OCI-M2 (cell line): Measurements from ENCODE around the gene CCR1.
"Not testable (repeated sequence)": the region's sequence is repeated elsewhere in the genome, so short reads cannot be mapped to it uniquely, and the experiment has no call there.

Experiments
- DNase-seq: peaks from one replicate; lab custom pipeline; 2025; ENCODE audit not compliant: unreplicated experiment; lab: John Stamatoyannopoulos, UW

CCR1 gene

GRCh38 chr3:46213201-46213600 is 5.1 kb upstream of the CCR1 start:
- DNase-seq: no peak

DNA sequence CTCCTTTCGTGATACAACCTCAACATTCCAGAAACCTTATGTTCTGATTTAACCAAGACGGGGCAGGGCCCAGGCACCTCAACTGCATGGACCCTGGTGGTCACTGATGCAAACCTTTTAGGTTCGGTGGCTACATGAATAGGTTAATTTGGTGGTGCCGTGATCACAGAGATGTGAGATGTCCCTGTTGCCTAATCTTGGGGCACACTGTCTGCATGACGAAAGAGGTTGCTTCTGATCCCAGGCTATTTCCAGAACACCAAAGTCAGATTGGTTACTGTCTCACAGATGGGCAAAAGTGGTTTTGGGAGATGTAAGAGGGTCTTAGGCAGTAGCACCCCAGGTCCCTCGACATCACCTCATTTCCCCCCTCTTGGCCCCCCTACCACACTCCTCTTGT is 4.0 kb upstream of the CCR1 start:
- DNase-seq: no peak

GRCh38 chr3:46209746-46210470 is 1.8 kb upstream of the CCR1 start:
- no peak for DNase-seq

GRCh38 chr3:46209053-46209452 is 940 bp upstream of the CCR1 start:
- no peak for DNase-seq

DNA sequence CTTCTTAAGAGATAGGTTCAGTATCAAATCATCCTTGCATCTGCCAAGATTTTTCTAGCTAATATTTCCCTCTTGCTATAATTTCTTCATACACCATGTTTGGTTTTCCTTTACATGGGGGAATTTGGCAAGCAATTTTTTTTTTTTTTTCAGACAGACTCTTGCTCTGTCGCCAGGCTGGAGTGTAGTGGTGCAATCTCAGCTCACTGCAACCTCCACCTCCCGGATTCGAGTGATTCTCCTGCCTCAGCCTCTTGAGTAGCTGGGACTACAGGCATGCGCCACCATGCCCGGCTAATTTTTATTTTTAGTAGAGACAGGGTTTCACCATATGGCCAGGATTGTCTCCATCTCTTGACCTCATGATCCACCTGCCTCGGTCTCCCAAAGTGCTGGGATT is 599 bp downstream of the CCR1 start:
- not testable (repeated sequence) for DNase-seq

DNA sequence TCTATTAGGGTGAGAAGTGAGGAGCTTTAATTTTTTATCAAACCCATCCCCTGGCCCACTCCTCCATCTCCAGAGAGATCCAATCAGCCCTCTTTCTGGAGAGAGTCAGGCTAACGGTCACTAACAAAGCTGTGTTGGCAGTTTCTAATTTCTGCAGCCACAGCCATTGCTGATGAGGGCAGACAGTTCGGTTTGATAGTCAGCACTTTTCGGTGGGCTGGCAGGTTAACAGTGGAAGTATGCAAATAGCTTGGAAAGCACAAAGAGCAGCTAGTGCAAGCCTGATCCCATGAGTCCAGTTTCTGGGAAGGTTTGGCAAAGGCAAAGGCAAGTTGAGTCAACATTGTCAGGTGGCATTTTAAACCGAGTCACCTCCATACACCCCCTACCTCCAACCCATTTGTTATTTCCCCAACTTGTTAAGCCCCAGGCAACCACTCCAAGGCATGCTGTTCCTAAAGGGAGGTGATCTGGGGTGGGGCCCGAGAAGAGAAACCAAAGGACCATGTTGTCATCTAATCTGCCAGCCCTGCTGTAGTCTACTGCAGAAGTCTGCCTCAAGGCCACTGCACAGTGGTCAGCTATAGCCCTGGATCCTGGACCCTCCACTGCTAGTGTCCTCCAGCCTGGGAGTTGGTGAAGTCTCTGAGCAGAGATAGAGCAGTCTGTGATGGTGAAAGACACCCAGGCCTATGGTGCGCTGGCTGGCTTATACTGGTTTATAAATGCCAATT is 1.7 kb downstream of the CCR1 start:
- no peak for DNase-seq

DNA sequence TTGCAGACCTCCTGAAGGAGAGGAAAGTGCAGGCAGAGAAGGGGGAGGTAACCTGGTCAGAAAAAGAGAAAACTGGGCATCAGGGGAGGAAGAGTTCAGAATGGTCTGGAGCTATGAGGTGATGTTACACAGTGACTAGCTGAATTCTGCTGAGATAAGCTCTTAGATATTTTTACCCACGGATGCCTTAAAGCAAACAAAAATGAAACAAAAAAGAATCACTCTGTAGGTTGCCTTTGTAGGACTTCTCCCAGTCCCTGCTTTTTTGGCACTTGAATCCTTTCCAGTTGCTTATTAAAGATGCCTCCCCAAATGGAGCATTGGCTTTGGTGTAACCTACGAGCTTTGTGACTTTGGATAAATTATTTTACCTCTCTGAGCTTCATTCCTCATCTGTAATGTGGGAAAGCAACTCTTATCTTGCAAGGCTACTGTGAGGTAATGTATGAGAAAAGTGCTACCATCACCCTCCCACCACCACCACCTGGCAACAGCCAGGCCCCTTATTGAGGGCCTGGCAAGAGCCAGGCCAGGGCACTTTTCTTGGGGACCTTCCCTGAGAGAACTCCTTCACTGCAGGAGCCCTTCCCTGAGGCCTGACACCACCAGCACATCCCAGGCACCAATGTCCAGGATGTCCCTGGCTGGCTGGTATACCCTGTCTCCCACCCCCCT is 2.7 kb downstream of the CCR1 start:
- DNase-seq: no peak

DNA sequence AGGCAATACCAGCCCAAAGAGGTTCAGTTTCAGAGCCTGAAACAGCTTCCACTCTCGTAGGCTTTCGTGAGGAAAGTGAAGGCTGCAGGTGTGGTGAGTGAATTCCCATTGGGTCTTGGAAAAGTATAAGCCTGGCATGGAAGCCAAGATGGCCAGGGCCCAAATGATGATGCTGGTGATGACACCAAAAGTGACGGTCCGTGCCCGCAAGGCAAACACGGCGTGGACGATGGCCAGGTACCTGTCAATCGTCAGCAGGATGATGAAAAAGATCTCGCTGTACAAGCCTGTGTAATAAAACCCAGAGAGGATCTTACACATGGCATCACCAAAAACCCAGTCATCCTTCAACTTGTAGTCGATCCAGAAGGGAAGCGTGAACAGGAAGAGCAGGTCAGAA is 4.4 kb downstream of the CCR1 start:
- DNase-seq: no peak

- no peak for DNase-seq
These were observed 5.6 kb downstream of the CCR1 start for GRCh38 chr3:46202535-46202934.

DNA sequence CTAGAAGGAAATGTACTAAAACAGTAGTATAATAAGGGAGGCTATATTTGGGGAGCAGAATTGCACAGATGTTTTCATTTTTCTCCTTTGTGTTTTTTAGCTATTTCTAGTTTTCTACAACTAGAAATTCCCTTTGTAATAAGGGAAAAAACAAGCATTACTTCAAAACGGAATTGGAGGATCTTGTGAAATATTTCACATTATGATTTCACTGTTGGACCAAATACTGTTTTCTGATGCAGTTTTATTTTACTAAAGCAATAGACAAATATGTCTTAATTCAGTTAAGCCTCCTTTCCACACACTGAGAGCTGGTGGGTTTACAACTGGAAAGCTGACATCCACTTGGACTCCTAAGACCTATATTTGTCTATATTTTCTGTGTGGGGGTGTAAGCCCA is 7.3 kb downstream of the CCR1 start:
- no peak for DNase-seq

DNA sequence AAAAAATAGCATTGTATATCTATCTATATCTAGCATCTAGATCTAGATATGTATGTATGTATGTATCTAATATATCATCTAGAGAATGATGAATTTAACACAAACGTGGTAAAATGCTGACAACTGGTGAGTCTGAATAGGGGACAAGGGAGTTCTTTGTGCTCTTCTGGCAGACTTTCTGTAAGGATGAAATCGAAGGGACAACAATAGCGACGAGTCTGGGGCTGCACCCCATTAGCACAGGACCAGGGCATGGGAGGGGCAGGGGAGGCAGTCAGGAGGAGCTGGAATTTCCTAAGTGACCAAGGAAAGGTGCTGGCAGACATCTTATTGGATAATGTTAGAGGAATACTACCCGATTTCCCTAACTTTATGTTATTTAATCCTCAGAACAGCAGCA is 7.9 kb downstream of the CCR1 start:
- no peak for DNase-seq

DNA sequence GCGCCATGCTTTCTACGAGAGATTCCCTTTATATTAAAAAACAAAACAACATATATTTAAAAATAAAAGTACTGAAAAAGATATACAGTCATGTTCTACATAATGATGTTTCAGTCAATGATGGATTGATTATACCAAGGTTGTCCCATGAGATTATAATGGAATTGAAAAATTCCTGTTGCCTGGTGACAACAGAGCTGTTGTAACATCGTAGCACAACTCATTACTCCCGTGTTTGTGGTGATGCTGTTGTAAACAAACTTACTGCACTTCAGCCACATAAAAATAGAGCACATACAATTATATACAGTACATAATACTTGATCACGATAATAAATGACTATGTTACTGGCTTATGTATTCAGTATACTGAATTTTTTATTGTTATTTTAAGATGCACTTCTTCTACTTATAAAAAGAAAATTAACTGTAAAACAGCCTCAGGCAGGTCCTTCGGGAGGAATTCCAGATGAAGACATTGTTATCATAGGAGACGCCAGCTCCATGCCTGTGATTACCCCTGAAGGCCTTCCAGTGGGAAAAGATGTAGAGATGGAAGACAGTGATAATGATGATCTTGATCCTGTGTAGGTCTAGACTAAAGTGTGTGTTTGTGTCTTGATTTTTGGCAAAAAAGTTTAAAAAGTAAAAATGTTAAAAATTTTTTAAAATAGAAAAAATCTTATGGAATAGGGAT is 11.7 kb downstream of the CCR1 start:
- no peak for DNase-seq

DNA sequence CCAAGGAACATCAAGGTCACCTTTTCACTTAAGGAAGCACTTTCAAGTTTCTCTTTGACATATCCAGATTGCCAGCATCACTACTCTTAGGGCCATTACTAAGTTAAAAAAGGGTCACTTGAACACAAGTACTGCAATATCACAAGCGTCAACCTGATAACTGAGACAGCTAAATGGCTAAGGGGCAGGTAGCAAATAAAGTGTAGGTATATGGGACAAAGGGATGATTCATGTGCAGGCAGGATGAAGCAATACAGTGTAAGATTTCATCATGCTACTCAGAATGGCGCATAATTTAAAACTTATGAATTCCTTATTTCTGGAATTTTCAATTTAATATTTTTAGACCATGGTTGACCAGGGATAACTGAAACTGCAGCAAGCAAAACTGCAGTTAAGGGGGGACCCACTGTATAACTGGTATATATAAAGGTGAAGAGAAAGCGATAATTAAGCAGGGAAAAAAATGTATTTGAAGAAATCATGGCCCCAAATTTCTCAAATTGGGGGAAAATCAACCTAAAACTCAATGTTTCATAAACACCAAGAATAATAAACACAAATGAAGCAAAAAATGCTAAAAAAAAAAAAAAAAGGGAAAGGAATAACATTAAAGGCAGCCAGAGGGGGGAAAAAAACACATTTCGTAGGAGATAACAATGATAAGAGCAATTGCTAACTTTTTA is 13.1 kb downstream of the CCR1 start:
- no peak for DNase-seq

- DNase-seq: no peak
These were observed 14.7 kb downstream of the CCR1 start for GRCh38 chr3:46193436-46193835.

DNA sequence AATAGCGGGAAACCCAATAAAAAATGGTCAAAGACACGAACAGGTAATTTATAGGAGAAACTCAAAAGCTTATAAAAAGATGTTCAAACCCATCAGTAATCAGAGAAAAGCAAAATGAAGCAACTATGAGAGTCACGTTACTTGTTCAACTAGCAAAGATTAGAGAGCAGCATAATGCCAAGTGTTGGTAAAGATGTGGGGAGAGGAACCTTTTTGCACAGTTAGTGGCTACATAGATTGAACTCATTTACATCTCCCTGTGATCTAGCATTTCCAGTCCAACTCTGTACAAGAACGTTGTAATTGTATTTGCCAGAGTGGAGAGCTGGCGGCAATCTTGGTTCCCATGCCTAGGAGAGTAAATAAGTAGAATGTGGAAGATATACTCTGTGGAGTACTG is 15.2 kb downstream of the CCR1 start:
- DNase-seq: no peak

DNA sequence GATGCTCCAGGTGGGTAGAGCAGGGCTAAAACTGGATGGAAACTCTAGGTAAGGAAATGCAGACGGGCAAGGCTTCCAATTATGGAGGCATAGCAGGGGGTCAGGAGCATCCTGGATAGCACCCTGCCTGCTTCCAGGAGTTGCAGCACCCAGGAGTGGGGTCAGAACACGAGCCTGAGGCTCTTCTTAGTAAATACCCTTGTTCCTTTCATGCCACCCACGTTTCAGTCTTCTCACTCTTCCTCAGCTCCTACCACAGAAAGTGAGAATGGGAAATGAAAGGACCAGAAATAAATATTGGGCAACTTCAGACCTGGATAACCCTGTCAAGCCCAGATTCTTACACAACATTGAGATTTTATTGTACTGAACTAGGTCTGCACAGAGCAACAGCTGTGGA is 16.4 kb downstream of the CCR1 start:
- DNase-seq: no peak

GRCh38 chr3:46188708-46189107 is 19.4 kb downstream of the CCR1 start:
- DNase-seq: no peak

GRCh38 chr3:46187876-46188275 is 20.2 kb downstream of the CCR1 start:
- no peak for DNase-seq

- DNase-seq: no peak
These were observed 20.8 kb downstream of the CCR1 start for GRCh38 chr3:46187341-46187700.

GRCh38 chr3:46186471-46187340 is 21.4 kb downstream of the CCR1 start:
- no peak for DNase-seq
